ENCODE results near the gene COL6A1.
A peak's percentile ranks its signal among the peaks of the same experiment; 100 is the strongest.

COL6A1 gene

GRCh38 chr21:45981151-45982091, at the start of gene COL6A1:
COL6A1 (plus strand) TSS chr21:45981770; CDS start chr21:45981851, 81 bp downstream.
- DNase-seq, result peak; percentile 23

GRCh38 chr21:45932922-45933502, 48.6 kb upstream of the COL6A1 start:
- DNase-seq, result peak; percentile 56

- DNase-seq, result no peak
These were observed 47.5 kb upstream of the COL6A1 start for GRCh38 chr21:45934085-45934484.

GRCh38 chr21:45934554-45934953, 47.0 kb upstream of the COL6A1 start:
- no peak for DNase-seq

- DNase-seq, result no peak
These were observed 45.9 kb upstream of the COL6A1 start for GRCh38 chr21:45935628-45936027.

GRCh38 chr21:45937721-45938452, 43.7 kb upstream of the COL6A1 start:
- no peak for DNase-seq

GRCh38 chr21:45938453-45938755, 43.2 kb upstream of the COL6A1 start:
- no peak for DNase-seq

- DNase-seq, result no peak
These were observed 42.6 kb upstream of the COL6A1 start for GRCh38 chr21:45938811-45939520.

- DNase-seq, result no peak
These were observed 42.0 kb upstream of the COL6A1 start for GRCh38 chr21:45939521-45940045.

- no peak for DNase-seq
These were observed 41.5 kb upstream of the COL6A1 start for GRCh38 chr21:45940091-45940490.

GRCh38 chr21:45940621-45941337, 40.8 kb upstream of the COL6A1 start:
- no peak for DNase-seq

GRCh38 chr21:45941338-45941710, 40.2 kb upstream of the COL6A1 start:
- no peak for DNase-seq

- DNase-seq, result no peak
These were observed 39.6 kb upstream of the COL6A1 start for GRCh38 chr21:45941717-45942546.

GRCh38 chr21:45942755-45943629, 38.6 kb upstream of the COL6A1 start:
- DNase-seq, result no peak

- DNase-seq, result no peak
These were observed 37.7 kb upstream of the COL6A1 start for GRCh38 chr21:45943630-45944540.

- no peak for DNase-seq
These were observed 37.0 kb upstream of the COL6A1 start for GRCh38 chr21:45944601-45945000.

- DNase-seq, result no peak
These were observed 36.3 kb upstream of the COL6A1 start for GRCh38 chr21:45945066-45945867.

GRCh38 chr21:45945868-45946210, 35.7 kb upstream of the COL6A1 start:
- no peak for DNase-seq

Measured in activated CD4-positive, alpha-beta T cell treated with anti-CD3 and anti-CD28 coated beads, Interleukin-2, amount 50 U/mL, for 16 hours (primary cell).